Stimulated activated CD8-positive, alpha-beta memory T cell treated with anti-CD3 and anti-CD28 coated beads, Interleukin-2, amount 100 ng/mL, for 1 hour (primary cell): ENCODE data around the gene KIF1B.
A peak's percentile ranks its signal among the peaks of the same experiment; 100 is the strongest.
"Not testable (repeated sequence)": the region's sequence is repeated elsewhere in the genome, so short reads cannot be mapped to it uniquely, and the experiment has no call there.

Experiments
- DNase-seq, 2 donors: peaks; one replicate each; pipeline ENCODE4 v3.0.0-alpha.2; 2020; ENCODE audit warnings: low read depth in 2 of 2

KIF1B gene

GRCh38 chr1:10387677-10388386 is 177.5 kb downstream of the KIF1B start:
- DNase-seq, result no peak

GRCh38 chr1:10388387-10388715 is 178.0 kb downstream of the KIF1B start:
- DNase-seq, result no peak

- DNase-seq, result no peak
Observed at GRCh38 chr1:10389271-10389973, 179.1 kb downstream of the KIF1B start.

- DNase-seq, result no peak
Observed at GRCh38 chr1:10396870-10397269, 186.5 kb downstream of the KIF1B start.

- DNase-seq, result no peak
Observed at GRCh38 chr1:10398278-10398733, 187.9 kb downstream of the KIF1B start.

- peak; percentile 93 to 97 for DNase-seq
Observed at GRCh38 chr1:10398734-10399443, 188.5 kb downstream of the KIF1B start, which contains the start of gene PGD. TSS of gene PGD (plus strand) at chr1:10399064. CDS start at chr1:10399118, 54 bp downstream.

- no peak for DNase-seq
Observed at GRCh38 chr1:10399444-10399941, 189.1 kb downstream of the KIF1B start.

GRCh38 chr1:10400013-10400412 is 189.6 kb downstream of the KIF1B start:
- DNase-seq, result no peak

GRCh38 chr1:10401281-10401680 is 190.9 kb downstream of the KIF1B start:
- DNase-seq, result no peak

- DNase-seq, result no peak
Observed at GRCh38 chr1:10402729-10403274, 192.4 kb downstream of the KIF1B start.

GRCh38 chr1:10407201-10407600 is 196.8 kb downstream of the KIF1B start:
- no peak for DNase-seq

- DNase-seq, result no peak
Observed at GRCh38 chr1:10415211-10415930, 205.0 kb downstream of the KIF1B start.

- DNase-seq, result not testable (repeated sequence)
Observed at GRCh38 chr1:10415967-10416366, 205.6 kb downstream of the KIF1B start.

GRCh38 chr1:10418741-10419140 is 208.4 kb downstream of the KIF1B start:
- not testable (repeated sequence) for DNase-seq

- DNase-seq, result no peak
Observed at GRCh38 chr1:10419351-10419750, 209.0 kb downstream of the KIF1B start.

- no peak for DNase-seq
Observed at GRCh38 chr1:10421637-10422036, 211.3 kb downstream of the KIF1B start.

GRCh38 chr1:10424034-10424433 is 213.7 kb downstream of the KIF1B start:
- DNase-seq, result no peak

- DNase-seq, result no peak
Observed at GRCh38 chr1:10424651-10425050, 214.3 kb downstream of the KIF1B start.

GRCh38 chr1:10425826-10426534 is 215.6 kb downstream of the KIF1B start:
- not testable (repeated sequence) for DNase-seq

- DNase-seq, result not testable (repeated sequence)
Observed at GRCh38 chr1:10426535-10426848, 216.1 kb downstream of the KIF1B start.

- DNase-seq, result no peak
Observed at GRCh38 chr1:10428984-10429383, 218.6 kb downstream of the KIF1B start.
